PC-9 (cell line): ENCODE measurements around the gene MCC. TPM values are rescaled to one million over a fixed set of nuclear protein-coding genes. Genes with fewer than 3 reads are reported as not detected.

ENCODE experiments used
- BruUV-seq: library from RNA; stranded (reverse); fragments of 400-500 nt; replicated peaks from 2 replicates; lab custom pipeline; 2021; lab: Mats Ljungman, UMichigan
- CTCF ChIA-PET: fragments of 300-600 bp; sonication (Branson Sonifier 250); formaldehyde crosslinking; loops from one replicate; lab custom pipeline; 2022; ENCODE audit warnings: antibody characterized with exemption; lab: Charles Lee
- POLR2A ChIA-PET: fragments of 300-600 bp; sonication (Branson Sonifier 250); formaldehyde crosslinking; loops from one replicate; lab custom pipeline; 2022; ENCODE audit warnings: antibody characterized with exemption; ENCODE audit not compliant: unreplicated experiment; lab: Charles Lee
- DNase-seq, 2 experiments: peaks; one replicate each; pipeline versions ENCODE4 v3.0.0 to v3.0.0-alpha.2; 2015 to 2022; ENCODE audit warnings: mixed read lengths in 1 of 2
- H2AFZ ChIP-seq: fragments of 200-600 bp; sonication (generic); 2 replicates; pipeline ENCODE4 v1.8.1; 2017; ENCODE audit warnings: antibody characterized with exemption
- H3F3A ChIP-seq: fragments of 200-600 bp; sonication (generic); 2 replicates; pipeline ENCODE4 v1.8.1; 2017; ENCODE audit warnings: antibody characterized with exemption, mild to moderate bottlenecking, low read depth; ENCODE audit not compliant: insufficient read depth
- H3K27ac ChIP-seq: fragments of 200-600 bp; sonication (generic); 2 replicates; pipeline ENCODE4 v1.6.1; 2016; ENCODE audit warnings: mixed run types
- H3K27me3 ChIP-seq: fragments of 200-600 bp; sonication (generic); 2 replicates; pipeline ENCODE4 v1.6.1; 2016; ENCODE audit warnings: low read depth, mixed run types; ENCODE audit not compliant: insufficient read depth
- H3K36me3 ChIP-seq: fragments of 200-600 bp; sonication (generic); 2 replicates; pipeline ENCODE4 v1.6.1; 2016; ENCODE audit warnings: low read depth, mixed run types
- H3K4me1 ChIP-seq: fragments of 200-600 bp; sonication (generic); replicated peaks from 2 replicates; pipeline ENCODE4 v1.6.1; 2016; ENCODE audit warnings: mixed run types; ENCODE audit not compliant: insufficient read depth
- H3K4me2 ChIP-seq: fragments of 200-600 bp; sonication (generic); 2 replicates; pipeline ENCODE4 v1.6.1; 2017; ENCODE audit warnings: mixed run types
- H3K4me3 ChIP-seq: fragments of 200-600 bp; sonication (generic); 2 replicates; pipeline ENCODE4 v1.6.1; 2016; ENCODE audit warnings: mixed run types
- H3K79me2 ChIP-seq: fragments of 200-600 bp; sonication (generic); 2 replicates; pipeline ENCODE4 v1.6.1; 2017; ENCODE audit warnings: low read depth, mixed run types
- H3K9me2 ChIP-seq: fragments of 200-600 bp; sonication (generic); 2 replicates; pipeline ENCODE4 v1.8.1; 2017; ENCODE audit warnings: mild to moderate bottlenecking; ENCODE audit not compliant: insufficient read depth
- H3K9me3 ChIP-seq: fragments of 200-600 bp; sonication (generic); 2 replicates; pipeline ENCODE4 v1.8.1; 2016; ENCODE audit warnings: low read depth; ENCODE audit not compliant: insufficient read depth
- H4K20me1 ChIP-seq: fragments of 200-600 bp; sonication (generic); 2 replicates; pipeline ENCODE4 v1.8.1; 2017; ENCODE audit not compliant: insufficient read depth
- CTCF ChIP-seq: fragments of 200-600 bp; sonication (generic); conservative IDR thresholded peaks from 2 replicates; pipeline ENCODE4 v1.6.1; 2017; ENCODE audit warnings: mixed run types, antibody characterized with exemption, mild to moderate bottlenecking, moderate library complexity
- EZH2 ChIP-seq: fragments of 200-600 bp; sonication (generic); IDR thresholded peaks from 2 replicates; pipeline ENCODE4 v1.8.0; 2017; ENCODE audit warnings: antibody characterized with exemption, low read depth
- intact Hi-C: fragments of 100-400 bp; cut with micrococcal nuclease; formaldehyde crosslinking; loops from one replicate; pipeline ENCODE4 v1.10.0; 2022; ENCODE audit not compliant: unreplicated experiment
- total RNA-seq: library from RNA; stranded (reverse); gene quantifications from 2 replicates; pipeline ENCODE4 v1.2.3, GENCODE V29; 2021

Gene MCC
- total RNA-seq, 1 experiment from 2014 or later = 2.5 TPM

GRCh38 chr5:113376640-113377039, 111.6 kb downstream of the MCC start:
- Histone ChIP-seq H3F3A (no peaks in the 10 kb centered on the region), H3K9me2 (no peaks in the 10 kb centered on the region), H3K27ac (no peak overlapping the region), H3K4me3 (no peak overlapping the region), H3K27me3 (no peaks in the 10 kb centered on the region), H3K9me3 (no peaks in the 10 kb centered on the region), H3K4me1 (no peaks in the 10 kb centered on the region), H3K79me2 (no peaks in the 10 kb centered on the region), H3K36me3 (no peaks in the 10 kb centered on the region), H4K20me1 (no peaks in the 10 kb centered on the region), H2AFZ (no peak overlapping the region), H3K4me2 (no peak overlapping the region)
- no TSS peak for BruUV-seq
- intact Hi-C loops = no loop called here
- POLR2A ChIA-PET = no interaction called here
- CTCF ChIA-PET = no interaction called here
- TF ChIP-seq EZH2 = no peak
- TF ChIP-seq CTCF = no peak
- DNase-seq = no peak

- Histone ChIP-seq H3K36me3 (no peaks in the 10 kb centered on the region), H3K9me2 (no peaks in the 10 kb centered on the region), H3K27ac (no peak overlapping the region), H3K27me3 (no peaks in the 10 kb centered on the region), H3K4me1 (no peaks in the 10 kb centered on the region), H3K9me3 (no peaks in the 10 kb centered on the region), H3K4me2 (no peak overlapping the region), H3K79me2 (no peaks in the 10 kb centered on the region), H2AFZ (no peak overlapping the region), H4K20me1 (no peaks in the 10 kb centered on the region), H3K4me3 (no peak overlapping the region), H3F3A (no peaks in the 10 kb centered on the region)
- ChIA-PET CTCF (interaction anchor here (0.7 kb wide), 1 partner anchor 169 kb away, joined by 7 read pairs; no protein-coding TSS in a partner anchor), POLR2A (no interaction called here)
- TF ChIP-seq EZH2 = no peak
- no peak for TF ChIP-seq CTCF
- intact Hi-C loops = no loop called here
- no peak for DNase-seq
- BruUV-seq = no TSS peak
These were observed 112.7 kb downstream of the MCC start for GRCh38 chr5:113375480-113376060.

- no peaks in the 10 kb centered on the region for H3K9me2 ChIP-seq
- H3F3A ChIP-seq = no peaks in the 10 kb centered on the region
- no peaks in the 10 kb centered on the region for H3K9me3 ChIP-seq
- H3K4me2 ChIP-seq = no peak overlapping the region
- no peaks in the 10 kb centered on the region for H3K36me3 ChIP-seq
- intact Hi-C loops = no loop called here
- BruUV-seq = no TSS peak
- no peaks in the 10 kb centered on the region for H3K27me3 ChIP-seq
- ChIA-PET CTCF (no interaction called here), POLR2A (no interaction called here)
- no peaks in the 10 kb centered on the region for H3K79me2 ChIP-seq
- no peaks in the 10 kb centered on the region for H3K4me1 ChIP-seq
- no peak overlapping the region for H2AFZ ChIP-seq
- DNase-seq = no peak
- no peak overlapping the region for H3K27ac ChIP-seq
- no peak overlapping the region for H3K4me3 ChIP-seq
- no peak for TF ChIP-seq EZH2
- no peak for TF ChIP-seq CTCF
- no peaks in the 10 kb centered on the region for H4K20me1 ChIP-seq
These were observed 114.8 kb downstream of the MCC start for GRCh38 chr5:113373426-113373825.
